GM19463 (cell line): Measurements from ENCODE around the gene LRRC71.

ENCODE experiments used
- ATAC-seq: cut with Tn5 transposase; IDR thresholded peaks from one replicate; pipeline ENCODE4 v1.9.1; 2021; ENCODE audit warnings: mild to moderate bottlenecking, moderate library complexity; ENCODE audit not compliant: unreplicated experiment

The LRRC71 gene

DNA sequence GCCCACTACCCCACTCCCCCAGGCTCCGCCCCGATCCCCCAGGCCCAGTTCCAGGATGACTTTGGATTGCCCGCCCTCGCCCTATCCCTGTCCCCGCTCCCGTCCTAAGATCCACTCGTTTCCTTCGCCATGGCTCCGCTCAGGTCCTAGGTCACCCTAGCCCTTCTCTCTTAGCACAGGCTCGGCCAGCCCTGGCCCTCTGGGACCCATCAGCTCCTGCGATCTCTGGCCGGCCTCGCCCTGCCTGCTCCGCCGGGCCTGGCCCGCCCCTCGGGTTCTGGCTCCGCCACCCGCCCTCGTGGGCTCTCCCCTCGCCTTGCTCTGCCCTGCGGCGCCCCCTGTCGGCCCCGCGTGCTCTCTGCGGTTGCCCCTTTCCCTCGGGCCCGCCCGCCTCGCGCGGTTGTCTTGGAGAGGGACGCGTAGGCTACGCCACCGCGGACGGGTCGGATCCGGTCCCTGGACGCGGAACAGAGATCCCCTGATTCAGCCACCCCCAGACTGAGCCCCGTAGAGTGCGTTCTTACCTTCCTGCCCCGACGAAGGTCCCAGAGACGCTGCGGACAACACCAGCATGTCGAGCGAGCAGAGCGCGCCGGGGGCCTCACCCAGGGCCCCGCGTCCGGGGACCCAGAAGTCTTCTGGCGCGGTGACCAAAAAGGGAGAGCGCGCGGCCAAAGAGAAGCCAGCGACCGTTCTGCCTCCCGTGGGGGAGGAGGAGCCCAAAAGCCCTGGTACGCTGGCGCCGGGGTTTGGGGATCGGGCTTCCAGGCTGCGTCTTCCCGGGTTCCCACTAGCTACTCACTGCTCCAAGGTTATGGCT, at the start of gene LRRC71:
Gene LRRC71 (plus strand): TSS at position 400 of the 820 bp plus-strand sequence. CDS start 172 bp downstream, at position 572.
- ATAC-seq, result no peak

DNA sequence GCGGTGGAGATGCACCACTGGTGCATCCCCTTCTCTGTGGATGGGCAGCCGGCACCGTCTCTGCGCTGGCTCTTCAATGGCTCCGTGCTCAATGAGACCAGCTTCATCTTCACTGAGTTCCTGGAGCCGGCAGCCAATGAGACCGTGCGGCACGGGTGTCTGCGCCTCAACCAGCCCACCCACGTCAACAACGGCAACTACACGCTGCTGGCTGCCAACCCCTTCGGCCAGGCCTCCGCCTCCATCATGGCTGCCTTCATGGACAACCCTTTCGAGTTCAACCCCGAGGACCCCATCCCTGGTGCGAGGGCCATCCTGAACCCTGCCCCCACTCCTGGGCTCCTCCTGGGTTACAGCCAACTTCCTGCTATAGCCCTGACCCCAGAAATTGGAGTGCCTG, 46.8 kb upstream of the LRRC71 start:
- ATAC-seq, result no peak

DNA sequence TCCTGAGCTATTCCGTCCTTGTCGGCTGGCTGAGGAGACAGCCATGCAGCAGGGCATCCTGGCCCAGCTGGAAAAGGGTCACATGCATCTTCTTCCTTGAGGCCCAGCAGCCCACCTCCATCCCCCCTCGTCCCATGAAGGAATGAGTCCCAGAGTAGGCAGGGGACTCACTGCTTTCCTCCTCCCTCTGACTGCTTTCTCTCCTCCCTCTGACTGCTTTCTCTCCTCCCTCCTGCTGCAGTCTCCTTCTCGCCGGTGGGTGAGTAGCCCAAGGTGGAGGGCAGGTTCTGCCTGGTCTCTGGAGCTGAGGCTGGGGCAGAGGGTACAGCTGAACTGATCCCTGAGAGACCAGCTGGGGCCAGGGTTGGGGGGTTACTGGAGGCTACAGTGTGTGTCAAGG, 46.3 kb upstream of the LRRC71 start:
- ATAC-seq, result no peak

DNA sequence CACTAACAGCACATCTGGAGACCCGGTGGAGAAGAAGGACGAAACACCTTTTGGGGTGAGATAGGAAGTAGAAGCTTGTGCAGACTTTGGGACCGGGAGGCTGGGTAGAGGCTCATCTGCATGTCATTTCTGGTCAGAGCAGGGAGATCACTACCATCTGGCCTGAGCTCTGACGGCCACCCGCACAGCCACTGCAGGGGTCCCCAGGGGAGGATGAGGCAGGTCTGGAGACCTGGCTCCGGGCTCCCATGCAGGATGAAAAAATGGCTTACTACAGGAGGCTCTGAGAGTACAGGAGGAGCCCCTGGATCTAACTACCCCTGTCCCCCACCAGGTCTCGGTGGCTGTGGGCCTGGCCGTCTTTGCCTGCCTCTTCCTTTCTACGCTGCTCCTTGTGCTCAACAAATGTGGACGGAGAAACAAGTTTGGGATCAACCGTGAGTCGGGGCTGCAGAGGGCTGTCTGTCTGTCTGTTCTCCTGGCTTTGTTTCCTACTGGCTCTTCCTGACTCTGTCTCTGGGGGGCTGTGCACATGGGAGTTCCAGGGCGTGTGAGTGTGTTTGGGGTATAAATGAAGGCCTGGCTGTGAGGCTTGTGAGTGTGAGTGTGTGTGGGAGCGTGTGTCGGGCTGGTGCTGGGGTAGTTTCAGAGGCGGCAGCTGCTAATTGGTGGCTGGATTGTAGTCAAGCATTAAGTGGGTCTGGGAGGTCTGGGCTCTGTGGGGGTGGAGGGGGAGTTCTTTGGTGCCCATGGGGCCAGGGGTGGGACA, 45.7 kb upstream of the LRRC71 start:
- ATAC-seq, result no peak

DNA sequence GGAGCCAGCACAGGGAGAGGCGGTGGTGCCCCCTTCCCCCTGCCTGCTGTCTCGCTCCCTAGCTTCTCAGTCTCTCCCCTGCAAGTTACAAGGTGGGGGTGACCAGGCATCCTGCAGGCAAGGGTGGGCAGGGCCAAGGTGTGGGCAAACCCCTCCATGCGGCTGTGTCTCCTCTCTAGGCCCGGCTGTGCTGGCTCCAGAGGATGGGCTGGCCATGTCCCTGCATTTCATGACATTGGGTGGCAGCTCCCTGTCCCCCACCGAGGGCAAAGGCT, 45.2 kb upstream of the LRRC71 start:
- ATAC-seq, result no peak

DNA sequence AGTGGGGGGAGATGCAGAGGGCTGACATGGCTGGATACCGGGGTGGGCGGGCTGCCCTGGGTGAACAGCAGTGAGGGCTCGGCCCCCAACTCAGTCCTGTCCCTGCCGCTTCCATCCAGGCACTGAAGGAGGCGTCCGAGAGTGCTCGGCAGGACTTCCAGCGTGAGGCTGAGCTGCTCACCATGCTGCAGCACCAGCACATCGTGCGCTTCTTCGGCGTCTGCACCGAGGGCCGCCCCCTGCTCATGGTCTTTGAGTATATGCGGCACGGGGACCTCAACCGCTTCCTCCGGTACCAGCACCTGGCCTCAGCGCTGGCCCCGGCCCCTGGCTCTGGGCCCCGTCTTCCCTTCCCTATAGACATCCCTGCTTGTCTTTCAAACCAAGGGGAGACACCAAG, 44.2 kb upstream of the LRRC71 start:
- no peak for ATAC-seq

DNA sequence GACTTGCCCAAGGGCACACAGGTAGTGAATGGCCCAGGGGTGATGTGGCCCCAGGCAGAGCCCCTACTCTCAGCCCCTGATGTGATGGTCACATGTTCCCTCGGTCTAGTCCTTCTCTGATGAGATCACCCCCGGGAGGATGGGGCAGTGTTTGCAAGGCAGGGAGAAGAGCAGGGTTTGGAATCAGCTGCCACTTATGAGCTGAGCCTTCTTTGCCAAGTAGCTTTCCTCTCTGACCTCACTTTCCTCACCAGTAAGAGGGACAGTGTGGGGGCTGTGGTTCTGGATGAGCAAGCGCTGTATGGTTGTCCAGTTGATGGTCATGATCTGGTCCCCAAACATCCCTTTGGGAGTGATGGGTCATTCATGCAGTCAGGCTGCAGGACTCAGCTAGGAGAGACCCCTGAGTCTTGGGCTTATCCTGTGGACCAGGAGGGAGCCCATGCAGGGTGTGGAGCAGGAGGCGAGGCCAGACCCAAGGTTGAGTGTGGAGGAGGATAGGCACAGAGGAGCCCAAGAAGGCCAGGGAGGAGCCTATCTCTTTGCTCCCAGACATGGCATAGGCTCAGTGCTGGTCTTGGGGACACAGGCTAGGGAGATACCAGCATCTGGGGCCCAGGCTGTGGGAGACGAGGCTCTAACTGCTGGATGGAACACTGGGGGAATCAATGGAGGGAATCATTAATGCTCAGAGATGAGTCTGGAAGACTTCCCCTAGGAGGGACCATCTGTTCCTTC, 42.8 kb upstream of the LRRC71 start:
- ATAC-seq, result no peak

DNA sequence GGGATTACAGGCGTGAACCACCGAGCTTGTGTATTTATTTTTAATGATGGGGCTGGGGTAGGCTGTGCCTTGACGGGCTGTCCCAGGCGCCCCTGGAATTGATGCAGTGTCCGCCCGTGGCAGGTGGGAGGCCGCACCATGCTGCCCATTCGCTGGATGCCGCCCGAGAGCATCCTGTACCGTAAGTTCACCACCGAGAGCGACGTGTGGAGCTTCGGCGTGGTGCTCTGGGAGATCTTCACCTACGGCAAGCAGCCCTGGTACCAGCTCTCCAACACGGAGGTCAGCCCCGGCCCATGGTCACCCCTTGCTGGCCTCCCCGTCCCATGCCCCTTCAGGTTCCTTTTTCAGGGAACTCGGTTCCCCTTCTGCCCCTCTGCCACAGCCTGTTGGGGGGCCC, 40.6 kb upstream of the LRRC71 start:
- no peak for ATAC-seq

DNA sequence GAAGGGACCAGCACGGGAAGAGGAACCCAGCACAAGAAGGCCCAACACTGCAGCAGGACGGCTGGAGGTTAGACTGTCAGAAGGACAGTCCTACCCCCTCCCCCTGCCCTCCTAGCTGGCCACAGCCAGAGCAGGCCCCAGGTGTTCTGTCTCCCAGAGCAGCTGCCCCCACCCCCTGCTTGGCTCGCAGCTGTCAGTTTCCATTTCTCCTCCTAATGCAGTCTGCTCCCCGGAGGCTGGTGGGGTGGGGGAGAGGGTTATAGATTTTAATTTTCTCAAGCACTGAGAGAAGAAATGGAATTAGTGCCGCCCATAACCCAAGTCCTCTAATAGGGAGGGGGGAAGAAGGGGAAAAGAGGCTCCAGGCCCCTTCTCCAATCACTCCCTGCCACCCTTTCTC, 40.0 kb upstream of the LRRC71 start:
- ATAC-seq, result no peak

DNA sequence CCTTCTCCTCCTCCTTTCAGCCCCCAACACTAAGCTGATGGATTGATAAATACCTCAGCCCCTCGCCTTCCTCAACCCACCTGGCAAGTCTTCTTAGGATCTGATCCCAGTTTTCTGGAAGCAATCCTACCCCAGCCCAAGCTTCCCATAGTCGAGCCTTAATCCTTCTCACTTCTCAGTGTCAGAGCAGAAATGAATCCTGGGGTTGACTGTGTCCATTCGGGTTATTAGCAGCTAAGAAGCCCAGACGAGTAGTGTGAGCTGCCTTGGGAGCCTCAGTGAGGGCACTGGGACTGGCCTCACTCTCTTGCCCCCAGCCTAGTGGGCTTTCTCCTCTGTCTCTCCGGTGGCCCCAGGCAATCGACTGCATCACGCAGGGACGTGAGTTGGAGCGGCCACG, 39.3 kb upstream of the LRRC71 start:
- ATAC-seq, result no peak

DNA sequence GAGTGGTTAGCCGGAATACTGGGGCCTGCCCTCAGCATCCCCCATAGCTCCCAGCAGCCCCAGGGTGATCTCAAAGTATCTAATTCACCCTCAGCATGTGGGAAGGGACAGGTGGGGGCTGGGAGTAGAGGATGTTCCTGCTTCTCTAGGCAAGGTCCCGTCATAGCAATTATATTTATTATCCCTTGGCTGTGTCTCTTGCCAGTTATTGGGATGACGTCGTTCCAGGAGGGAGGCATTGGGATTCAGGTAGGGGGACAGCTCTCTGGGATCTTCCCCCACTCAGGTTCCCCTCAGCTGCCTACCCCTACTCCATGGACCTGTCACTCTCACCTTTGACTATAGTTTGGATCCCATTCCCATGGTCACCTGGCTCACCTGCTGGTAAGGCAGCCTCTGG, 38.8 kb upstream of the LRRC71 start:
- no peak for ATAC-seq

DNA sequence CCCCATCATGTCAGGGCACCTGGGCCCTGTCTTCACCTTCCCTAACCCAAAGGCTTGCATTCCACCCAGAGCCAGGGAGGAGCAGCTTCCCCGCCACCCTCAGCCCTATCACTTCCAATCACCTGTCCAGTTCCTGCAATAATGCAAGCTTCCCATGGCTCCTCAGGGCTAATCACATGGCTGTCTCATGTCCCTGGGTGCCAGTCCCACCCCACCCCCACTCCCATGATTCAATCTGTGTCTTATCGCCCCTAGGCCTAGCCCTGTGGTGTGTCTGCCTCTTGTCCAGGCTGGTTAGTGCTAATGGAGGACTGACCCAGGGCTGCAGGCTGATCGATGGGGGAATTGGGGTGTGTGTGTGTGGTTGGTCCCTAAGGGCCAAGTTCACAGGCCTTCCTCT, 37.9 kb upstream of the LRRC71 start:
- no peak for ATAC-seq

DNA sequence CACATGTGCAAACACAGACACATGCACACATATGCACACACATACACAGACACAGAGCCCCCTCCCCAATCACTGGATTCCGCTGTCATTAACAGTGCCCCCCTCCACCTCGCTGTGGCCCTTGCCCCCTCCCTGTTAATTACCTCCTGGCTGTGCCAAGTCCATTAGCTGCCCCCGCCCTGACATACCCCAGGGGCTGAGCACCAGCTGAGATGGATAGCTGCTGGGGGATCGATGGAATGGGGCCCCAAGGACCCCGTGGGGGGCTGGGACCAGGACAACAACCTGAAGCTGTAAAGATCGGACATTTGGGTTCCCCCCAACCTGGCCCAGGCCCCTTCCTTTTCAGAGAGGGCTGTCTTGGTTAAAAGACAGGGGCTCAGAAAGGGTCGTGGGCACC, 36.5 kb upstream of the LRRC71 start:
- ATAC-seq, result no peak

DNA sequence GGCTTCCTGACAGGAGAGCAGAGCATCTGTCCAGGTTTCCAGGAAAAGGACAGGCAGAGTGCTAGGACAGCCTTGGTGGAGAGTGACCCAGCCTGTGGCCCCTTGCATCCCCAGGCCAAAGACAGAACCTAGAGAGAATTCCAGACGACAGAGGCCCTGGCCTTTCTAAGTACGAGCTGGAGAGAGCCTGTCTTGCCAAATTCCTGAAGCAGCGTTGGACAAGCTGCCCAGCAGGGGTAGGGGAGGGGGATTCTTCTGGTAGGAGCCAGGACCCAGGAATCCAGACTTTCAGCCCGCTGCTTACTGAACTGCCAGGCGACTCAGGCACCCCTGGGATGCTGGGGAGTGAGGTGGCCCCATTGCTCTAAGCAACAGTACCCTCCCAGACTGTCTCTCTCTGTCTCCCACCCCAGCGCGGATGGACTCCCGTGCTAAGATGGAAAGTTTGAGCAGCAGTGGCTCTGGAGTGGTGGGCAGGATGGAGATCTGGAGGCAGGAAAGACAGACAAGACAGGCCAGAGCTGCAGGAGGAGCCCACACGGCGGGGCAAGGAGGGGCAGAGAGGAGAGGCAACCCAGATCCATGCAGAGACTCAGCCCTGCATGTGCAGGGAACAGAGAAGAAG, 35.8 kb upstream of the LRRC71 start:
- ATAC-seq, result no peak

DNA sequence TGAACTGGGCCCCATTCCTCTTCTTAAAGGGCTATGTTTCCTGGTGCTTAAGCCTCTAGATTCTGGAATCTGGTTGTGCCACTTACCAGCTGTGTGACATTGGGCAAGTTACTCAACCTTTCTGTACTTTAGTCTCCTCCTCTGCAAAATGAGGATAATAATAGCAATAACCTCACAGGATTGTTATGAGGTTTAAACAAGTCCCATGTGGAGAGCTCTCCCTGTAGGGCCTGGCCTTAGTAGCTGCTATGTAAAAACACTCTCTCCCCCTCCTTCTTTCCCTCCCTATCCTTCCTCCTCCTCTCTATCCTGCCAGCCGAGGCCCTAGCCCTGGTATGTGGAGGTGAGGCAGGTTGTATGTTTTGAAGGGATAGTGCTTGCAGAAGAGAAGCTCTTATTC, 35.1 kb upstream of the LRRC71 start:
- ATAC-seq, result no peak

DNA sequence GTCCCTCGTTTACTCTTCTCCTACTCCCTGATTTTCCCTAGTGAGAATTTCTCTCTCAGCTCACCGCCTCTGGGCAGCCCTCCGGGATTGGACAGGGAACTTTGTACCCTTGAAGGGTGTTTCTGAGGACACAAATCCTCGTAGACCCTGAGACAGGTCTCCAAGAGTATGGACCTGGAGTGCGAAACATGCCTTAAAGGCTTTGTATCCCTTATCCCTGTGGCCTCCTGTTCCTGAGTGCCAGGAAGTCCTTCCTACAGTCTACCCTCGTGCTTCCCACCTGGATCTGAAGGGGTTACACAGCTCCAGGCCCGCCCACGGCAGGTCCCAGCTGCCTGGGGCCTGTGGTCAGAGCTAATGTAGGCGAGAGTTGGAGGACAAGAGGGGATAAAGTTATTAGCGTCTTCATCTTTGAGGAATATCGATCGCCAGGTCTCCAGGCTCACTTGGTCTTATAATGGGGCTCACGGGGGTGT, 34.5 kb upstream of the LRRC71 start:
- no peak for ATAC-seq

DNA sequence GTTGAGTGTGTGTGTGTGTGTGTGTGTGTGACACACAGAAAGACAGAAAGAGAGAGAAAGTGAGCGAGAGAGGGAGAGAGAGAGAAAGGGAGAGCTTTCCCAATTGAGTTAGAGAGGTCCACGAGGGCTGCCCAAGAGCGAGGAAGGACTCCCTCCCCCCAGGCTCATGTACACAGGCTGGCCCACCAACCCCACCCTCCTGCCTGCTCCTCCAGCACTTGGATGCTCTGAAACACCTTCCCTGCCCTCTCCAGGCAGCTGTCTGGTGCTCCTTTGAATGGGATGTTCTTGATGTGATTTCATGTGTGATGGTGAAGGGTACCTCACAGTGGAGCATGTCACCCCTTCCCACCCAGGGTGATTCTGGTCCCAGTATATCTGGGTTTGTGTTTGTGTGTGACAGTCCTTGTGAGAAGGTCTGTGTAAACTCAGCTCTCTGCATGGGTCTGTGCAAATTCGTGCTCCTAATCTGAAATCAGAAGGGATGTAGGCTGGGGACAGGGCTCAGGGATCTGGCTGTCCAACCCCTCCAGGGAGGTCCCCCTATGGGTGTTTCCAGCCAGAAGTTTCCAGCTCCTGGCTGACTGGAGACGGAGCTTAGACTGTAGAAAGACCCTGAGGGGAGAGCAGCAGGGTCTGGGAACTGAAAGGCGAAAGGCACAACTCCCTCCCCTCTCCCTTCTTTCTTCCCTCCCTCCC, 33.7 kb upstream of the LRRC71 start:
- ATAC-seq, result no peak

DNA sequence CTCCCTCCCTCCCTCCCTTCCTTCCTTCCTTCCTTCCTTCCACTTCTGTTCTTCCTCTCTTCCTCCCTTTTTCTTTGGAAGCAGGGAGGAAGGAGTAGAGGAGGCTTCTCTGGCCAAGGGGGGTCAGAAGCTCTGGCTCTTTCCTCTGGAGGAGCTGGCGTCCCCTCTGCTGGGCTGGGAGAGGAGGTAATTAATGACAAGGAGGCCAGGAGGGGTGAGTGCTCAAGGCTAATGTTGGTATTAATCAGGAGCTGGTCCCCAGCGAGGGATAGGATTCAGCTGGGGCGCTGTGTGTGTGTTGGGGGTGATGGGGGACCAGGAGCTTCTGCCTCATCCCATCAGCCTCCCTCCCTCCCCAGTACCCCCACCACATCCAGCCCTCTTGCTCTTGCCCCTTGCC, 33.1 kb upstream of the LRRC71 start:
- no peak for ATAC-seq

DNA sequence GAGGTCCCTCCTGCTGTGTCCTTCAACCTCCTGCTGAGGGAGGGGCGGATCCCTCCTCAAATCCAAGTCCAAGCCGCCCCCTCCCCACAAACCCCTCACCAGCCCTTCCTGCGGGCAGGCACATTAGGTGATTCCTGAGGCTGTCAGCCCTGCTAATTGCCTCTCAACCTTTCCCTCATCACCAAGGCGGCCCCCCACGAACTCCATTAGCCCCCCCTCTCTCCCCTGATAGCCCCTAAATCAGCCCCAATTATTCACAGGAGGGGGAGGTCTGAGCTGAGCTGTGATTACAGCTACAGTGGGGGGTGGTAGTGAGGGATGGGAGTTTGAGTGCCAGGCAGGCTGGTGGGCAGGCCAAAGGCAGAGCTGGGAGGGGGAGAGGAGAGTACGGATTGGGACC, 32.7 kb upstream of the LRRC71 start:
- no peak for ATAC-seq

DNA sequence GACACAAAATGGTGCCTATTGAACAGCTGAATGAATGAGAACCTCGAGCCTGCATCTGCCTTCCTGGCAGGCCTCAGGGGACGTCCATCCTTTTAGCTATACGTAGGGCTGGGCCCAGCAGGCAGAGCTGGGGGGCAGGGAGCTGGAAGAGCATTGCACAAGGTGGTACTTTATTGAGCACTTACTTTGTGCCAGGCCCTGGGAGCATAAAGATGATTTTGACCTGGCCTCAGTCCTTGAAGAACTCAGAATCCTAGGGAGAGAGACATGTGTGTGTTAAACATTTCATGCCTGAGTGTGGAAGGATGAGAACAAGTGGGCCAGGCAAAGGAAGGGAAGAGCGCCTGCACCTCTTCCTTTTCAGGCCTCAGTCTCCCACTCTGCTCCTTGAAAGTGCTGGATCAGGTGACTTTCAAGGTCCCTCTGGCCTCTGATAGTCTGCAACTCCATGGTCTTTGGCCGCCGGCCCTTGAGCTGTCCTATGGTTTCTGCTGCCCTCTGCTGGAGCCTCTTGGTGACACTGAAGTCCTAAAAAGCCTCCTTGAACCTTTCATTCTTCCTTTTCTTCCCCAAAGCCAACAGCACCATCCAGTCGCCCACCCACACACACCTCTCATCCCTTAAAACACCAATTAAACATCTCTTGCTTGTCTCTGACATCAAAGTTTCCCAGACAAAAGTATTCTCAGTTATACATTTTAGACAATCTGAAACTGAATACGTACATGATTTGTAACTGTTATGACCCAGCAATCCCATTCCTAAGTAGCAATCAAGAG, 30.4 kb upstream of the LRRC71 start:
- no peak for ATAC-seq
